Karpas-422 (cell line): ENCODE data around the gene PRSS21. TPM values are rescaled to one million over a fixed set of nuclear protein-coding genes. Genes with fewer than 3 reads are reported as not detected.

ENCODE experiments used
- DNase-seq: peaks from one replicate; pipeline ENCODE4 v3.0.0-alpha.2; 2015
- H2AFZ ChIP-seq: fragments of 200-600 bp; sonication (generic); 2 replicates; pipeline ENCODE4 v1.6.1; 2014; ENCODE audit warnings: antibody characterized with exemption, low read length, mixed read lengths
- H3K27ac ChIP-seq: fragments of 200-600 bp; sonication (generic); 2 replicates; pipeline ENCODE4 v1.5.1; 2014; ENCODE audit warnings: mild to moderate bottlenecking, low read length, moderate library complexity
- H3K27me3 ChIP-seq: fragments of 200-600 bp; sonication (generic); 2 replicates; pipeline ENCODE4 v1.6.1; 2014; ENCODE audit warnings: low read length, mixed read lengths
- H3K36me3 ChIP-seq: fragments of 200-600 bp; sonication (generic); 2 replicates; pipeline ENCODE4 v1.6.1; 2014; ENCODE audit warnings: low read length, mixed read lengths; ENCODE audit not compliant: insufficient read depth
- H3K4me1 ChIP-seq: fragments of 200-600 bp; sonication (generic); 2 replicates; pipeline ENCODE4 v1.6.1; 2014; ENCODE audit warnings: mild to moderate bottlenecking, low read length, mixed read lengths
- H3K4me2 ChIP-seq: fragments of 200-600 bp; sonication (generic); 2 replicates; pipeline ENCODE4 v1.6.1; 2014; ENCODE audit warnings: low read length, low read depth, mild to moderate bottlenecking; ENCODE audit not compliant: poor library complexity, severe bottlenecking
- H3K4me3 ChIP-seq: fragments of 200-600 bp; sonication (generic); 2 replicates; pipeline ENCODE4 v1.5.1; 2014; ENCODE audit warnings: mild to moderate bottlenecking, antibody characterized with exemption, low read length, mixed read lengths
- H3K79me2 ChIP-seq: fragments of 200-600 bp; sonication (generic); 2 replicates; pipeline ENCODE4 v1.6.1; 2014; ENCODE audit warnings: mild to moderate bottlenecking, low read length, mixed read lengths
- H3K9ac ChIP-seq: fragments of 200-600 bp; sonication (generic); 2 replicates; pipeline ENCODE4 v1.6.0; 2014; ENCODE audit warnings: low read length
- H3K9me2 ChIP-seq: fragments of 200-600 bp; sonication (generic), shearing (Covaris generic); replicated peaks from 2 replicates; pipeline ENCODE4 v1.6.0; 2014; ENCODE audit warnings: mild to moderate bottlenecking, low read length, moderate library complexity; ENCODE audit not compliant: insufficient read depth
- H3K9me3 ChIP-seq: fragments of 300-700, 200-600 bp; sonication (generic); 2 replicates; pipeline ENCODE4 v1.6.1; 2014; ENCODE audit warnings: low read length, mixed read lengths
- H4K20me1 ChIP-seq: fragments of 200-600 bp; sonication (generic); 2 replicates; pipeline ENCODE4 v1.6.1; 2014; ENCODE audit warnings: mild to moderate bottlenecking, antibody characterized with exemption, low read length, low read depth; ENCODE audit not compliant: insufficient read depth
- total RNA-seq: library from RNA; depleted of rRNA; stranded (reverse); fragments of >200 nt; shearing (Covaris generic); gene quantifications from 2 replicates; pipeline ENCODE4 v1.2.3, GENCODE V29; 2014; ENCODE audit warnings: low replicate concordance

PRSS21 gene
- total RNA-seq, 1 experiment from 2014 or later = not detected

- Histone ChIP-seq H4K20me1 (no peaks in the 10 kb centered on the region), H3K27ac (no peak overlapping the region), H3K9ac (no peak overlapping the region), H3K27me3 (no peaks in the 10 kb centered on the region), H3K36me3 (no peaks in the 10 kb centered on the region), H3K4me1 (no peaks in the 10 kb centered on the region), H3K9me2 (no peaks in the 10 kb centered on the region), H3K4me3 (no peak overlapping the region), H3K79me2 (no peaks in the 10 kb centered on the region), H3K9me3 (no peaks in the 10 kb centered on the region), H2AFZ (no peak overlapping the region), H3K4me2 (no peak overlapping the region)
- DNase-seq = no peak
These were observed 21.5 kb upstream of the PRSS21 start for GRCh38 chr16:2795395-2796143.

- H3K27me3 ChIP-seq = no peaks in the 10 kb centered on the region
- no peaks in the 10 kb centered on the region for H3K79me2 ChIP-seq
- no peak for DNase-seq
- no peak overlapping the region for H2AFZ ChIP-seq
- H3K27ac ChIP-seq = no peak overlapping the region
- H3K4me2 ChIP-seq = no peak overlapping the region
- H4K20me1 ChIP-seq = no peaks in the 10 kb centered on the region
- no peaks in the 10 kb centered on the region for H3K9me3 ChIP-seq
- no peak overlapping the region for H3K4me3 ChIP-seq
- no peaks in the 10 kb centered on the region for H3K4me1 ChIP-seq
- no peak overlapping the region for H3K9ac ChIP-seq
- no peaks in the 10 kb centered on the region for H3K9me2 ChIP-seq
- H3K36me3 ChIP-seq = no peaks in the 10 kb centered on the region
These were observed 18.3 kb upstream of the PRSS21 start for GRCh38 chr16:2798723-2799204.

GRCh38 chr16:2799205-2799858 lies 17.7 kb upstream of the PRSS21 start:
- no peaks in the 10 kb centered on the region for H3K9me3 ChIP-seq
- no peaks in the 10 kb centered on the region for H4K20me1 ChIP-seq
- H3K9ac ChIP-seq = no peak overlapping the region
- H3K79me2 ChIP-seq = no peaks in the 10 kb centered on the region
- no peak for DNase-seq
- no peaks in the 10 kb centered on the region for H3K27me3 ChIP-seq
- no peak overlapping the region for H3K4me2 ChIP-seq
- no peak overlapping the region for H3K4me3 ChIP-seq
- H3K4me1 ChIP-seq = no peaks in the 10 kb centered on the region
- H3K27ac ChIP-seq = no peak overlapping the region
- H2AFZ ChIP-seq = no peak overlapping the region
- no peaks in the 10 kb centered on the region for H3K9me2 ChIP-seq
- H3K36me3 ChIP-seq = no peaks in the 10 kb centered on the region

- H4K20me1 ChIP-seq = no peaks in the 10 kb centered on the region
- H3K27ac ChIP-seq = no peak overlapping the region
- no peaks in the 10 kb centered on the region for H3K27me3 ChIP-seq
- no peak for DNase-seq
- H2AFZ ChIP-seq = no peak overlapping the region
- no peak overlapping the region for H3K4me2 ChIP-seq
- H3K79me2 ChIP-seq = no peaks in the 10 kb centered on the region
- no peak overlapping the region for H3K9ac ChIP-seq
- H3K4me3 ChIP-seq = no peak overlapping the region
- no peaks in the 10 kb centered on the region for H3K9me2 ChIP-seq
- H3K4me1 ChIP-seq = no peaks in the 10 kb centered on the region
- no peaks in the 10 kb centered on the region for H3K9me3 ChIP-seq
- H3K36me3 ChIP-seq = no peaks in the 10 kb centered on the region
These were observed 17.2 kb upstream of the PRSS21 start for GRCh38 chr16:2799859-2800226.

- no peak for DNase-seq
- Histone ChIP-seq H3K9me2 (no peaks in the 10 kb centered on the region), H3K4me2 (no peak overlapping the region), H3K27me3 (no peaks in the 10 kb centered on the region), H3K36me3 (no peaks in the 10 kb centered on the region), H3K4me1 (no peaks in the 10 kb centered on the region), H3K4me3 (no peak overlapping the region), H3K79me2 (no peaks in the 10 kb centered on the region), H2AFZ (no peak overlapping the region), H3K9me3 (no peaks in the 10 kb centered on the region), H3K27ac (no peak overlapping the region), H3K9ac (no peak overlapping the region), H4K20me1 (no peaks in the 10 kb centered on the region)
These were observed 13.4 kb upstream of the PRSS21 start for GRCh38 chr16:2803545-2804195.

- no peaks in the 10 kb centered on the region for H3K4me1 ChIP-seq
These were observed 12.3 kb upstream of the PRSS21 start for GRCh38 chr16:2804728-2805127.

GRCh38 chr16:2806286-2806685 lies 10.8 kb upstream of the PRSS21 start:
- no peak for DNase-seq
- Histone ChIP-seq H3K4me1 (no peaks in the 10 kb centered on the region), H3K4me3 (no peak overlapping the region), H3K27me3 (no peaks in the 10 kb centered on the region), H2AFZ (no peak overlapping the region), H3K9me3 (no peaks in the 10 kb centered on the region), H4K20me1 (no peaks in the 10 kb centered on the region), H3K9ac (no peak overlapping the region), H3K4me2 (no peak overlapping the region), H3K36me3 (no peaks in the 10 kb centered on the region), H3K9me2 (no peaks in the 10 kb centered on the region), H3K79me2 (no peaks in the 10 kb centered on the region), H3K27ac (no peak overlapping the region)

More at GRCh38 chr16:2804728-2805127, 12.3 kb upstream of the PRSS21 start:
- Histone ChIP-seq H3K4me3 (no peak overlapping the region), H3K27ac (no peak overlapping the region), H3K27me3 (no peaks in the 10 kb centered on the region), H3K36me3 (no peaks in the 10 kb centered on the region), H3K4me2 (no peak overlapping the region), H3K9me2 (no peaks in the 10 kb centered on the region), H3K9ac (no peak overlapping the region), H3K79me2 (no peaks in the 10 kb centered on the region), H2AFZ (no peak overlapping the region), H3K9me3 (no peaks in the 10 kb centered on the region), H4K20me1 (no peaks in the 10 kb centered on the region)
- DNase-seq = no peak

- no peak for DNase-seq
- Histone ChIP-seq H3K27me3 (no peaks in the 10 kb centered on the region), H3K9ac (no peak overlapping the region), H3K4me2 (no peak overlapping the region), H3K4me3 (no peak overlapping the region), H2AFZ (no peak overlapping the region), H3K36me3 (no peaks in the 10 kb centered on the region), H3K9me2 (no peaks in the 10 kb centered on the region), H3K79me2 (no peaks in the 10 kb centered on the region), H3K27ac (no peak overlapping the region), H3K9me3 (no peaks in the 10 kb centered on the region), H3K4me1 (no peaks in the 10 kb centered on the region), H4K20me1 (no peaks in the 10 kb centered on the region)
These were observed 8.9 kb upstream of the PRSS21 start for GRCh38 chr16:2808181-2808580.
